ENCODE data around the gene SMIM30.

Gene SMIM30

DNA sequence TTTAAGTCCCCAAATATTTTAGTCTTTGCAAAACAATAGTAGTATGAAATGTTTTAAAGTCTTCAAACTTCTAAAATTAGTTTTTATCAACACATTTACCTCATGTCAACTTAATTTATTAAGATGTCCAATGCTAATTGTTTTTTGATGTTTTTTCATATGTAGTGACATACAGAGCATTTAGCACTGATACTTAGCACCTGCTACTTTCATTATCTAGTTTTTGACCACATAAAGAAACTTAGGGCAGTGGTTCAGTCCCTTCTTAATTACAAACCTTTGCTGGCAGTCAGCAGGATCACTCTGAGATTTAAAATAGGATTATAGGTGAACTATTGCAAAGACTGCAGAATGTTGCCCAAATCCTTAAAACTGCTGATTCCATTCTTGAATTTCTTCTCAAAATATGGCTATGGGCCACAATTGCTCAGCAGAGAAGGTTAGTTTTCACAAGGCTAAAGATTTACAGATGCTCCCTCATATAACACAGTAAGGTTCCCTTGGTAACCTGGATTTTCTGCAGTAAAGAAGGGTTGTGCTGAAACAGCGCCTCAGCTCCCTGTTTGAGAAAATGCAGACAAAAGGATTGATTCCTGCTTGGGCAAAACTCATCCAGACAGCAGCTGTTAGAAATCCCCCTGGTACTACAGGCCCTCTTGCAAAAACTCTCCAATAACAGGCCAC is 35.1 kb downstream of the SMIM30 start:
- Histone ChIP-seq H3K27ac (peak overlapping the region; percentile 36), H3K9me3 (ENCODE audit: control insufficient read depth, low read length) (no peaks in the 10 kb centered on the region), H3K36me3 (ENCODE audit: control insufficient read depth, insufficient read depth, low read length) (no peaks in the 10 kb centered on the region), H3K79me2 (no peaks in the 10 kb centered on the region), H3K4me1 (peaks cover 18% of the 10 kb centered on the region), H3K9ac (no peak overlapping the region), H3K4me3 (ENCODE audit: low read depth, low read length) (no peak overlapping the region), H3K4me2 (ENCODE audit: low read length) (no peak overlapping the region), H2AFZ (peak overlapping the region; percentile 75), H3K27me3 (ENCODE audit: control insufficient read depth, insufficient read depth, low read length) (no peaks in the 10 kb centered on the region)
- TF ChIP-seq, protein P1, sequence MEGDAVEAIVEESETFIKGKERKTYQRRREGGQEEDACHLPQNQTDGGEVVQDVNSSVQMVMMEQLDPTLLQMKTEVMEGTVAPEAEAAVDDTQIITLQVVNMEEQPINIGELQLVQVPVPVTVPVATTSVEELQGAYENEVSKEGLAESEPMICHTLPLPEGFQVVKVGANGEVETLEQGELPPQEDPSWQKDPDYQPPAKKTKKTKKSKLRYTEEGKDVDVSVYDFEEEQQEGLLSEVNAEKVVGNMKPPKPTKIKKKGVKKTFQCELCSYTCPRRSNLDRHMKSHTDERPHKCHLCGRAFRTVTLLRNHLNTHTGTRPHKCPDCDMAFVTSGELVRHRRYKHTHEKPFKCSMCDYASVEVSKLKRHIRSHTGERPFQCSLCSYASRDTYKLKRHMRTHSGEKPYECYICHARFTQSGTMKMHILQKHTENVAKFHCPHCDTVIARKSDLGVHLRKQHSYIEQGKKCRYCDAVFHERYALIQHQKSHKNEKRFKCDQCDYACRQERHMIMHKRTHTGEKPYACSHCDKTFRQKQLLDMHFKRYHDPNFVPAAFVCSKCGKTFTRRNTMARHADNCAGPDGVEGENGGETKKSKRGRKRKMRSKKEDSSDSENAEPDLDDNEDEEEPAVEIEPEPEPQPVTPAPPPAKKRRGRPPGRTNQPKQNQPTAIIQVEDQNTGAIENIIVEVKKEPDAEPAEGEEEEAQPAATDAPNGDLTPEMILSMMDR (IDR thresholded peaks at IDR 0.05) = no peak

DNA sequence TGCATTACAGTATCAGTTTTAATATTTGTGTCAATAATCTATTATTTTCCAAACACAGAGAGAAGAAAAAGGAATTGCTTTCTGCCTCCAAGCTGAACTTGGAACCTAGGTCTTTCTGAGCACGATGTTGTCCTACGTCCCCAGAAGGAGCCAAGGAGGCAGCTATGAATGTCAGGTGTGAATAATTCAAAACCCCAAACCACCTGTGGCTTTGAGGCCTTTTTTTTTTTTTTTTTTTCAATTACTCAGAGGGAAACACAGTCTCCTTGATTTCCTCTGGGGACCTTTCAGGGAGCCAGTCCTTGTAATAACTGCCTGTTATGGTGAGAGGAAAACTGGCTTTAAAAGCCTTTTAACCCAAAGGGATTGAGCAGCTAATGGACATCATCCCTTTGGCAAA is 40.0 kb downstream of the SMIM30 start:
- Histone ChIP-seq H3K4me3 (ENCODE audit: low read depth, low read length) (no peak overlapping the region), H3K9me3 (ENCODE audit: control insufficient read depth, low read length) (no peaks in the 10 kb centered on the region), H3K4me1 (peaks cover 4% of the 10 kb centered on the region), H3K4me2 (ENCODE audit: low read length) (no peak overlapping the region), H2AFZ (no peak overlapping the region), H3K27me3 (ENCODE audit: control insufficient read depth, insufficient read depth, low read length) (no peaks in the 10 kb centered on the region), H3K9ac (no peak overlapping the region), H3K27ac (no peak overlapping the region), H3K79me2 (no peaks in the 10 kb centered on the region), H3K36me3 (ENCODE audit: control insufficient read depth, insufficient read depth, low read length) (no peaks in the 10 kb centered on the region)
- TF ChIP-seq, protein P1 (IDR thresholded peaks at IDR 0.05) = no peak

DNA sequence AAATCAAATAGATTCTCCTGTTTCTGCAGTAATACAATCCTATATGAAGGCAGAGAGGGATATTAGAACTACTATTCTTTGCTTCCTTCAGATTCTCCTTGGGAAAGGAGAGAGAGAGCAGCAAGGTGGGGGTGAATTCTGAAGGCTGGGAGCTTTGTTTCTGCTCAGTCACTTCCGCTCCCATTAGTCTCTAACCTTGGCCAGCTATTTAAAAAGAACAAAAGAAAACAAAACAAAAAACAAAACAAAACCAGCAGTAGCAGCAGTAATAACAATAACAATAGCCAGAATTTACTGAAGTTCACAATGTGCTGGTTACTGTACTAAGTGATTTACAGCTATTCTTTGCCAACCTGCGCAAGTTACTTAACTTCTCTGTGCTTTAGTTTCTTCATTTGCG is 41.7 kb downstream of the SMIM30 start:
- Histone ChIP-seq H3K4me2 (ENCODE audit: low read length) (no peak overlapping the region), H2AFZ (no peak overlapping the region), H3K4me1 (no peaks in the 10 kb centered on the region), H3K9me3 (ENCODE audit: control insufficient read depth, low read length) (no peaks in the 10 kb centered on the region), H3K27me3 (ENCODE audit: control insufficient read depth, insufficient read depth, low read length) (no peaks in the 10 kb centered on the region), H3K79me2 (no peaks in the 10 kb centered on the region), H3K4me3 (ENCODE audit: low read depth, low read length) (no peak overlapping the region), H3K36me3 (ENCODE audit: control insufficient read depth, insufficient read depth, low read length) (no peaks in the 10 kb centered on the region), H3K9ac (no peak overlapping the region), H3K27ac (no peak overlapping the region)
- TF ChIP-seq, protein P1 (IDR thresholded peaks at IDR 0.05) = no peak

DNA sequence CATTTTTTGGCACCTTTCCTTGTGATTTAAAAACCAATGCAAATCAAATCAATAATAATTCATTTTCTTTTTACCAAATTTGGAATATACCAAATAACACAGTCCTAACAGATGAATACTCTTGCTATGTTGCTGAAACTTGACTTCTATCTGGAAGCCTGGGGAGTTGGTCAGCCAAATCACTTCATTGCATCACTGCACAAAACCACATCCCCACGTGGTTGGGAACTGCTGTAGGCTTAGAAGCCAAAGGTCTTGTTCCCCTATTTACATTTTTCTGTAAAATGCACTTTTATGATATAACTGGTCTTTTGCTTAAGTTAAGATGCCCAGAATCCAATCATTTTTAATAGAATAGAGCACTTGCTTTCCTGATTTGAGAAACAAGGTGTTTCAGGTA is 46.9 kb downstream of the SMIM30 start:
- Histone ChIP-seq H3K36me3 (ENCODE audit: control insufficient read depth, insufficient read depth, low read length) (no peaks in the 10 kb centered on the region), H3K4me1 (no peaks in the 10 kb centered on the region)

More for the DNA sequence above, 46.9 kb downstream of the SMIM30 start:
- H3K27ac ChIP-seq = no peak overlapping the region
- no peak overlapping the region for H2AFZ ChIP-seq
- H3K9ac ChIP-seq = no peak overlapping the region
- TF ChIP-seq, protein P1 (IDR thresholded peaks at IDR 0.05) = no peak
- no peaks in the 10 kb centered on the region for H3K79me2 ChIP-seq
- H3K4me2 ChIP-seq (ENCODE audit: low read length) = no peak overlapping the region
- no peaks in the 10 kb centered on the region for H3K27me3 ChIP-seq (ENCODE audit: control insufficient read depth, insufficient read depth, low read length)
- no peaks in the 10 kb centered on the region for H3K9me3 ChIP-seq (ENCODE audit: control insufficient read depth, low read length)
- no peak overlapping the region for H3K4me3 ChIP-seq (ENCODE audit: low read depth, low read length)
